GM12801 (cell line): ENCODE data around the gene EZR.

Source experiments
- TF ChIP-seq, protein P1 (sequence below): IDR thresholded peaks from one replicate; pipeline ENCODE4 v1.5.1; 2011; ENCODE audit warnings: control low read depth; ENCODE audit not compliant: insufficient read length; ENCODE audit errors: extremely low read depth

The EZR gene

GRCh38 chr6:158819213-158819976 lies at the start of gene EZR:
Gene EZR, minus strand, starts transcription at chr6:158819368. Its CDS starts 1,275 bp downstream, at chr6:158818093.
- TF ChIP-seq, protein P1, sequence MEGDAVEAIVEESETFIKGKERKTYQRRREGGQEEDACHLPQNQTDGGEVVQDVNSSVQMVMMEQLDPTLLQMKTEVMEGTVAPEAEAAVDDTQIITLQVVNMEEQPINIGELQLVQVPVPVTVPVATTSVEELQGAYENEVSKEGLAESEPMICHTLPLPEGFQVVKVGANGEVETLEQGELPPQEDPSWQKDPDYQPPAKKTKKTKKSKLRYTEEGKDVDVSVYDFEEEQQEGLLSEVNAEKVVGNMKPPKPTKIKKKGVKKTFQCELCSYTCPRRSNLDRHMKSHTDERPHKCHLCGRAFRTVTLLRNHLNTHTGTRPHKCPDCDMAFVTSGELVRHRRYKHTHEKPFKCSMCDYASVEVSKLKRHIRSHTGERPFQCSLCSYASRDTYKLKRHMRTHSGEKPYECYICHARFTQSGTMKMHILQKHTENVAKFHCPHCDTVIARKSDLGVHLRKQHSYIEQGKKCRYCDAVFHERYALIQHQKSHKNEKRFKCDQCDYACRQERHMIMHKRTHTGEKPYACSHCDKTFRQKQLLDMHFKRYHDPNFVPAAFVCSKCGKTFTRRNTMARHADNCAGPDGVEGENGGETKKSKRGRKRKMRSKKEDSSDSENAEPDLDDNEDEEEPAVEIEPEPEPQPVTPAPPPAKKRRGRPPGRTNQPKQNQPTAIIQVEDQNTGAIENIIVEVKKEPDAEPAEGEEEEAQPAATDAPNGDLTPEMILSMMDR, result no peak

DNA sequence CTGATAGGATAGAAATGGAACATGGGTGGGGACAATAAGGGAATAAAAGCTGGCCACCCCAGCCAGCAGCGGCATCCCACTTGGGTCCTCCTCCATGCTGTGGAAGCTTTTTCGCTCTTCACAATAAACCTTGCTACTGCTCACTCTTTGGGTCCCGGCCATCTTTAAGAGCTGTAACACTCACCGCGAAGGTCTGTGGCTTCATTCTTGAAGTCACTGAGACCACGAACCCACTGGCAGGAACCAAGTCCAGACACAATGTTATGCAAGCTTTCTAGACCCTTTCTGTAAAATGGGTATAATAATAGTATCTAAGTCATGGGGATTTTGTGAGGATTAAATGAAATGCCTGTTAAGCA lies 48.9 kb upstream of the EZR start:
- TF ChIP-seq, protein P1, result no peak

GRCh38 chr6:158867381-158868121 lies 48.4 kb upstream of the EZR start:
- TF ChIP-seq, protein P1, result no peak

GRCh38 chr6:158865769-158866168 lies 46.6 kb upstream of the EZR start:
- TF ChIP-seq, protein P1, result no peak

- TF ChIP-seq, protein P1, result no peak
These were observed 44.5 kb upstream of the EZR start for GRCh38 chr6:158863646-158864045.

GRCh38 chr6:158861686-158862381 lies 42.7 kb upstream of the EZR start:
- TF ChIP-seq, protein P1, result no peak

GRCh38 chr6:158860279-158860865 lies 41.2 kb upstream of the EZR start:
- TF ChIP-seq, protein P1, result no peak
